Omental fat pad (tissue), 4 donors: ENCODE results near the gene KRTAP4-1. TPM values are rescaled to one million over a fixed set of nuclear protein-coding genes. Genes with fewer than 3 reads are reported as not detected.

Source experiments
- ATAC-seq: fragments of 150-250 bp; one replicate; pipeline ENCODE4 v1.9.1; 2016; ENCODE audit warnings: mild to moderate bottlenecking, moderate library complexity; ENCODE audit not compliant: low FRiP score
- DNase-seq: peaks from one replicate; pipeline ENCODE4 v3.0.0-alpha.2; 2019; ENCODE audit warnings: low spot score
- CTCF ChIP-seq, 3 donors: fragments of 450-650 bp; IDR thresholded peaks; one replicate each; pipeline ENCODE4 v1.5.1; 2016 to 2017; ENCODE audit warnings: antibody characterized with exemption in 3 of 3, mild to moderate bottlenecking in 3 of 3, moderate library complexity in 2 of 3
- total RNA-seq, 4 donors: library from RNA; depleted of rRNA; stranded (reverse); fragments of >200 nt; gene quantifications; one replicate each; pipeline ENCODE4 v1.1.0, GENCODE V29; 2016

The KRTAP4-1 gene
- total RNA-seq, 4 donors from 2014 or later: not detected

- no peak for DNase-seq
- ATAC-seq: no peak
- no peak for TF ChIP-seq CTCF (IDR thresholded peaks at IDR 0.05)
These were observed 290 bp upstream of the KRTAP4-1 start for GRCh38 chr17:41185001-41185400.

GRCh38 chr17:41178843-41179616 lies 5.7 kb downstream of the KRTAP4-1 start:
- no peak for DNase-seq
- TF ChIP-seq CTCF (IDR thresholded peaks at IDR 0.05): no peak
- no peak for ATAC-seq

- no peak for DNase-seq
- ATAC-seq: no peak
- TF ChIP-seq CTCF (IDR thresholded peaks at IDR 0.05): no peak
These were observed 6.4 kb downstream of the KRTAP4-1 start for GRCh38 chr17:41178341-41178740.

GRCh38 chr17:41177727-41178271 lies 6.9 kb downstream of the KRTAP4-1 start, which contains the start of gene KRTAP4-2:
Gene KRTAP4-2, minus strand, starts transcription at chr17:41178221. Its CDS starts 57 bp downstream, at chr17:41178164.
- ATAC-seq: no peak
- no peak for DNase-seq
- no peak for TF ChIP-seq CTCF (IDR thresholded peaks at IDR 0.05)

- TF ChIP-seq CTCF (IDR thresholded peaks at IDR 0.05): no peak
- ATAC-seq: no peak
- DNase-seq: no peak
These were observed 7.8 kb downstream of the KRTAP4-1 start for GRCh38 chr17:41176744-41177387.

GRCh38 chr17:41171886-41172285 lies 12.8 kb downstream of the KRTAP4-1 start:
- ATAC-seq (no peak), DNase-seq (no peak)
- TF ChIP-seq CTCF (IDR thresholded peaks at IDR 0.05): no peak
